A673 (cell line): ENCODE data around the gene SLC9C2. TPM values are rescaled to one million over a fixed set of nuclear protein-coding genes. Genes with fewer than 3 reads are reported as not detected.

ENCODE experiments used
- BruUV-seq: library from RNA; stranded (reverse); fragments of 400-500 nt; replicated peaks from 2 replicates; lab custom pipeline; 2021; lab: Mats Ljungman, UMichigan
- CTCF ChIA-PET: fragments of 300-600 bp; sonication (Branson Sonifier 250); formaldehyde crosslinking; loops from one replicate; lab custom pipeline; 2022; ENCODE audit warnings: antibody characterized with exemption; lab: Charles Lee
- POLR2A ChIA-PET: fragments of 300-600 bp; sonication (Branson Sonifier 250); formaldehyde crosslinking; loops from one replicate; lab custom pipeline; 2022; ENCODE audit warnings: antibody characterized with exemption; ENCODE audit not compliant: low non-redundant PET; lab: Charles Lee
- DNase-seq: peaks from one replicate; pipeline ENCODE4 v3.0.0-alpha.2; 2015; ENCODE audit warnings: low spot score
- H3K27ac ChIP-seq: fragments of 200-600 bp; sonication (generic); 2 replicates; pipeline ENCODE4 v1.5.1; 2016; ENCODE audit warnings: mixed run types, low read depth, mild to moderate bottlenecking, mixed read lengths, antibody characterized with exemption, low read length; ENCODE audit not compliant: poor library complexity, severe bottlenecking
- H3K27me3 ChIP-seq: fragments of 200-600 bp; sonication (generic); replicated peaks from 2 replicates; pipeline ENCODE4 v1.6.1; 2017; ENCODE audit warnings: mixed run types, low read depth, mild to moderate bottlenecking, mixed read lengths, antibody characterized with exemption, low read length; ENCODE audit not compliant: insufficient read depth, poor library complexity
- H3K36me3 ChIP-seq: fragments of 200-600 bp; sonication (generic); 2 replicates; pipeline ENCODE4 v1.6.1; 2016; ENCODE audit warnings: mixed run types, mild to moderate bottlenecking, mixed read lengths, antibody characterized with exemption, low read length; ENCODE audit not compliant: insufficient read depth, poor library complexity, severe bottlenecking
- H3K4me1 ChIP-seq: fragments of 200-600 bp; sonication (generic); 2 replicates; pipeline ENCODE4 v1.6.1; 2017; ENCODE audit warnings: mixed run types, mild to moderate bottlenecking, mixed read lengths, antibody characterized with exemption, low read length; ENCODE audit not compliant: insufficient read depth, poor library complexity, severe bottlenecking
- H3K4me3 ChIP-seq: fragments of 200-600 bp; sonication (generic); 2 replicates; pipeline ENCODE4 v1.5.1; 2016; ENCODE audit warnings: low read depth, mixed run types, mild to moderate bottlenecking, mixed read lengths, low read length; ENCODE audit not compliant: poor library complexity, severe bottlenecking
- H3K9me3 ChIP-seq: fragments of 200-600 bp; sonication (generic); 2 replicates; pipeline ENCODE4 v1.6.1; 2016; ENCODE audit warnings: mixed run types, low read depth, mild to moderate bottlenecking, mixed read lengths, antibody characterized with exemption, low read length; ENCODE audit not compliant: poor library complexity, severe bottlenecking
- CTCF ChIP-seq: fragments of 300-800, 200-600 bp; sonication (generic); conservative IDR thresholded peaks from 2 replicates; pipeline ENCODE4 v1.5.1; 2017; ENCODE audit warnings: low read depth, mild to moderate bottlenecking, antibody characterized with exemption, low read length, moderate library complexity, mixed read lengths
- EZH2 ChIP-seq: fragments of 200-600 bp; sonication (generic); IDR thresholded peaks from 2 replicates; pipeline ENCODE4 v1.6.1; 2017; ENCODE audit warnings: borderline replicate concordance, low read depth, mild to moderate bottlenecking, mixed read lengths, antibody characterized with exemption, low read length; ENCODE audit not compliant: poor library complexity, severe bottlenecking
- intact Hi-C: fragments of 100-400 bp; cut with micrococcal nuclease; formaldehyde crosslinking; loops from one replicate; pipeline ENCODE4 v1.10.0; 2022; ENCODE audit not compliant: unreplicated experiment
- total RNA-seq: library from RNA; stranded (reverse); gene quantifications from 2 replicates; pipeline ENCODE4 v1.2.3, GENCODE V29; 2021

The SLC9C2 gene
- total RNA-seq, 1 experiment from 2014 or later = not detected

DNA sequence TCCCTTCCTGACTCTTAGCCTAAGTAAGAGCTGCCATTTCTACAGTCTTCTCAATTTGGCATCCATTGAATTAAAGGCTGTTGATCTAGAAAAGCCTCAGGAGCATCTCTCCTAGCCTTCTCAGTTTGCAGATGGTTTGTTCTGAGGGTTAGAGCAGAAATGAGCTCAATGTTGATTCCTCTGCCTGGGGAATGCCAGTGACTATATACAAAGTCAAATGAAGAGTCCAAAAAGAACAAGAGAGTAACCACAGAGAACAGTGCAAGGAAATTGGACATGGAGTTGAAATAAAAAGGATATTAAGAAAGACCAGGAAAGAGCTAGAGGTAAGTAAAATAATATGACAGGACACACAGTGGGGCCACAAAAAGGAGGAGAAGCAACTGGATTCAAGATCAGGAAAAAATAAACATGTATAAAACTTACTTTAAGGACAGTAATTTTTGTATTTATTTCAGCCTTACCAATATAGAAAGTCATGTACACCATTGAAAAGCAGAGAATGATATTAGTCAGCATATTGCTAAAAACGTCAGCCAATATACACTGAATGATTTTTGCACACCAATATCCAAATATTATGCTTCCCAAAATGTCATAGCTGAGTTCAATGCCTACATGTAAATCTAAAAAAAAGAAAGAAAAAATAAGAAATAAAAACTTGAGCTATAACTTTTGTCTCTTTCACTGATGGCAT, 21.3 kb downstream of the SLC9C2 start:
- no peaks in the 10 kb centered on the region for H3K36me3 ChIP-seq
- H3K9me3 ChIP-seq = no peaks in the 10 kb centered on the region
- DNase-seq = no peak
- no TSS peak for BruUV-seq
- POLR2A ChIA-PET = no interaction called here
- H3K4me1 ChIP-seq = no peaks in the 10 kb centered on the region
- intact Hi-C loops = no loop called here
- no peak overlapping the region for H3K4me3 ChIP-seq
- no peak overlapping the region for H3K27ac ChIP-seq
- no peaks in the 10 kb centered on the region for H3K27me3 ChIP-seq
- TF ChIP-seq CTCF (no peak), EZH2 (no peak)
- CTCF ChIA-PET = no interaction called here

DNA sequence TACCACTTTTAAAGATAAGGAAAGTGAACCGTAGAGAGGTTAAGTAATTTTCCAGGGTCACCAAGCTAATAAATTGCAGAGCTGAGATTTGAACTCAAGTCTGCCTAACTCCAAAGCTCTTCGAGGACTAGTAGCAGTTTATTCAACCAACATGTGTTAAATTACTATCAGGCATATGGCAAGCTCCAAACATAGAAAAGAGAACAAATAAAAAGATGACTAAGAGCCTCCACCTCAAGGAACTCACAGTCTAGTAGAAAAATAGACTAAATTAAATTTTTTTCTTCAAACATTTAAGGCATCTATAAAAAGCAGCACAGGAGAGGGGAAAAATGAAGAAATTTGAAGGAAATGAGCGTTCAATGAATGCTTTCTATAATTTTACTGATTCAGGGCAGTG, 22.2 kb downstream of the SLC9C2 start:
- no peaks in the 10 kb centered on the region for H3K9me3 ChIP-seq
- DNase-seq = no peak
- no peaks in the 10 kb centered on the region for H3K36me3 ChIP-seq
- no peaks in the 10 kb centered on the region for H3K4me1 ChIP-seq
- H3K27ac ChIP-seq = no peak overlapping the region
- ChIA-PET POLR2A (no interaction called here), CTCF (no interaction called here)
- no peak for TF ChIP-seq CTCF
- TF ChIP-seq EZH2 = no peak
- BruUV-seq = no TSS peak
- intact Hi-C loops = no loop called here
- no peak overlapping the region for H3K4me3 ChIP-seq
- H3K27me3 ChIP-seq = no peaks in the 10 kb centered on the region

DNA sequence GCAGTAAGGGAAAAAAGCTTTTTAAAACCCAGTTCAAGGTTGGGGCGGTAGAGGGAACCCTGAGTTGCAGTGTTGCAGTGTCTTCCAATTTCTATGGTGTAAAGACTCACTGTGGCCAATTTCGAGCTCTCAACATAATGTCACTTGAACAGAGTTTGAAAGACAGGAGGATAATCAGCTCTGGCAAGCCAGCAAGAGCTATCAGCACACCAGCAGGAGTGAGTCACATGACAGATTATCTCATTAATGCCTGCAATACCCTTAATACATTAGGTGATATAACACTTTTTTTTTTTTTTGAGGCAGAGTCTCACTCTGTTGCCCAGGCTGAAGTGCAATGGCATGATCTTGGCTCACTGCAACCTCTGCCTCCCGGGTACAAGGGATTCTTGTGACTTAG, 22.8 kb downstream of the SLC9C2 start:
- ChIA-PET CTCF (interaction anchor here (0.7 kb wide), 1 partner anchor 1206 kb away, joined by 5 read pairs; no protein-coding TSS in a partner anchor), POLR2A (no interaction called here)
- no peak for DNase-seq
- no peaks in the 10 kb centered on the region for H3K4me1 ChIP-seq
- no TSS peak for BruUV-seq
- TF ChIP-seq EZH2 = no peak
- no peak for TF ChIP-seq CTCF
- no peak overlapping the region for H3K4me3 ChIP-seq
- H3K27me3 ChIP-seq = no peaks in the 10 kb centered on the region
- H3K9me3 ChIP-seq = no peaks in the 10 kb centered on the region
- H3K27ac ChIP-seq = no peak overlapping the region
- intact Hi-C loops = no loop called here
- H3K36me3 ChIP-seq = no peaks in the 10 kb centered on the region
